Stomach smooth muscle (tissue), 2 donors: ENCODE data around the gene CACYBP.
"Not testable (repeated sequence)": the region's sequence is repeated elsewhere in the genome, so short reads cannot be mapped to it uniquely, and the experiment has no call there.

Experiments
- H3K27ac ChIP-seq: one replicate; pipeline ENCODE4 v1.7.0; 2013; ENCODE audit warnings: mild to moderate bottlenecking, low read length, inconsistent platforms
- H3K27me3 ChIP-seq, 2 donors: one replicate each; pipeline ENCODE4 v1.7.0; 2013; ENCODE audit warnings: low read length in 2 of 2; ENCODE audit not compliant: insufficient read depth in 2 of 2, control insufficient read depth in 1 of 2
- H3K36me3 ChIP-seq, 2 donors: one replicate each; pipeline ENCODE4 v1.7.0; 2013; ENCODE audit warnings: low read length in 2 of 2; ENCODE audit not compliant: control insufficient read depth in 2 of 2, insufficient read depth in 2 of 2
- H3K4me1 ChIP-seq: one replicate; pipeline ENCODE4 v1.7.0; 2013; ENCODE audit warnings: low read length; ENCODE audit not compliant: control insufficient read depth, insufficient read depth
- H3K4me3 ChIP-seq, 2 donors: one replicate each; pipeline ENCODE4 v1.7.0; 2013; ENCODE audit warnings: low read length in 2 of 2
- H3K9ac ChIP-seq, 2 donors: one replicate each; pipeline ENCODE4 v1.7.0; 2013; ENCODE audit warnings: low read length in 2 of 2, mild to moderate bottlenecking in 1 of 2
- H3K9me3 ChIP-seq, 2 donors: one replicate each; pipeline ENCODE4 v1.7.0; 2013; ENCODE audit warnings: low read length in 2 of 2; ENCODE audit not compliant: control insufficient read depth in 2 of 2
- donor health status: healthy.
- donor health status: Pancreatic carcinoma.

CACYBP gene

GRCh38 chr1:175040324-175040879 lies 40.7 kb downstream of the CACYBP start:
- Histone ChIP-seq H3K27ac (no peak overlapping the region), H3K27me3 (no peaks in the 10 kb centered on the region), H3K36me3 (no peaks in the 10 kb centered on the region), H3K4me1 (no peaks in the 10 kb centered on the region), H3K4me3 (no peak overlapping the region), H3K9me3 (no peaks in the 10 kb centered on the region), H3K9ac (no peak overlapping the region)

DNA sequence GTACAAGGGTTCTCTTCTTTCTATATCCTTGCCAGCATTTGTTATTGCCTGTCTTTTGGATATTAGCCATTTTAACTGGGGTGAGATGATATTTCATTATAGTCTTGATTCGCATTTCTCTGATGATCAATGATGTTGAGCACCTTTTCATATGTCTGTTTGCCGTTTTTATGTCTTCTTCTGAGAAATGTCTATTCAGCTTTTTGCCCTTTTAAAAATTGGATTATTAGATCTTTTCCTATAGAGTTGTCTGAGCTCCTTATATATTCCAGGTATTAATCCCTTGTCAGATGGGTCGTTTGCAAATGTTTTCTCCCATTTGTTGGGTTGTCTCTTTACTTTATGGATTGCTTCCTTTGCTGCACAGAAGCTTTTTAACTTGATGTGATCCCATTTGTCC lies 42.9 kb downstream of the CACYBP start:
- Histone ChIP-seq H3K9me3 (no peaks in the 10 kb centered on the region), H3K27me3 (no peaks in the 10 kb centered on the region), H3K4me3 (no peak overlapping the region), H3K36me3 (no peaks in the 10 kb centered on the region), H3K27ac (no peak overlapping the region), H3K9ac (no peak overlapping the region), H3K4me1 (no peaks in the 10 kb centered on the region)

- Histone ChIP-seq H3K9ac (no peak overlapping the region), H3K4me3 (no peak overlapping the region), H3K36me3 (no peaks in the 10 kb centered on the region), H3K27me3 (no peaks in the 10 kb centered on the region), H3K4me1 (no peaks in the 10 kb centered on the region), H3K9me3 (no peaks in the 10 kb centered on the region), H3K27ac (no peak overlapping the region)
Observed at GRCh38 chr1:175043824-175044223, 44.1 kb downstream of the CACYBP start.

GRCh38 chr1:175044591-175044990 lies 44.8 kb downstream of the CACYBP start:
- H3K9ac ChIP-seq, H3K4me3 ChIP-seq, H3K9me3 ChIP-seq, H3K4me1 ChIP-seq, H3K27ac ChIP-seq, H3K36me3 ChIP-seq, H3K27me3 ChIP-seq: not testable (repeated sequence)

DNA sequence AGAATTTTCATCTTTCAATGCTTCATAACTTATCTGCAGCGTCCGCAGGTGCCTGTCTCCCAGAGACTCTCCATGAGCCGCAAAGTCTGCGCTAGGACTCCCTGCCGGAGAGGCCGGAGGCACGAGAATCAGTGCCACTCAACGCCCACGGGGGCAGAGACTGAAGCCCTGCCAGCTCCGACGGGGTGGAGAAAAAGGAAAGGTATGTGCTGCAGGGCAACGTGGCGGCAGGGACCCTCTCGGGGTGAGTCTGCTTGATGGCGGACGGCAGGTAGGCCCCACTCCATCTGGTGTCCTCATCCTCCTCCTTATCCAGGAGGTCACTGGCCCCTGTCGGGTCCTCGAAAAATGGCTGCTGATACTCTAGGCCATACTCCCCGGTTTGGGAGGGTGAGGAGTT lies 45.4 kb downstream of the CACYBP start:
- no peaks in the 10 kb centered on the region for H3K36me3 ChIP-seq
- H3K9ac ChIP-seq, result no peak overlapping the region
- no peaks in the 10 kb centered on the region for H3K4me1 ChIP-seq
- H3K4me3 ChIP-seq, result no peak overlapping the region
- H3K27ac ChIP-seq, result no peak overlapping the region
- no peaks in the 10 kb centered on the region for H3K9me3 ChIP-seq
- H3K27me3 ChIP-seq, result no peaks in the 10 kb centered on the region

DNA sequence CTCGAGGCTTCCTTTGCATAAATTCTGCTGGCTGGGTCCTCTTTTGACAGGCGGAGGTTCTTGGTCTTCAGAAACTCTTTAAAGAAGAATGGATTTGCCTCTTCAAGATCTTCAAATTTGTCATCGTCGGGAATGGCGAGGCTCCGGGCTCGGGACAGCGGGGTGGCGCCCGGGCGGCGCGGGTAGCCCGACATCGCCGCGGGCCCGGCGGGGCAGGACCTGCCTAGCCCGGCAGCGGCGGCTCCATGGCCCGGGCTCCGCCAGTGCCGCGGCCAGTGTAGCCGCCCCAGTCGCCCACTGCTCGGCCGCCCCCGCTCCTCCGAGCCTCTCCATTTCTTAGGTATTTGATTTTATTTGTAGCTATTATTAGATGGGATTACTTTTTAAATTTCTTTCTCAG lies 45.8 kb downstream of the CACYBP start:
- Histone ChIP-seq H3K36me3 (no peaks in the 10 kb centered on the region), H3K9ac (no peak overlapping the region)

GRCh38 chr1:175050992-175051391 lies 51.2 kb downstream of the CACYBP start:
- H3K36me3 ChIP-seq, result no peaks in the 10 kb centered on the region
- H3K9me3 ChIP-seq, result no peaks in the 10 kb centered on the region
- no peak overlapping the region for H3K4me3 ChIP-seq
- no peak overlapping the region for H3K9ac ChIP-seq
- H3K27ac ChIP-seq, result no peak overlapping the region
- H3K27me3 ChIP-seq, result no peaks in the 10 kb centered on the region
- no peaks in the 10 kb centered on the region for H3K4me1 ChIP-seq

More for the DNA sequence above, 45.8 kb downstream of the CACYBP start:
- Histone ChIP-seq H3K9me3 (no peaks in the 10 kb centered on the region), H3K4me3 (no peak overlapping the region), H3K4me1 (no peaks in the 10 kb centered on the region), H3K27ac (no peak overlapping the region), H3K27me3 (no peaks in the 10 kb centered on the region)

DNA sequence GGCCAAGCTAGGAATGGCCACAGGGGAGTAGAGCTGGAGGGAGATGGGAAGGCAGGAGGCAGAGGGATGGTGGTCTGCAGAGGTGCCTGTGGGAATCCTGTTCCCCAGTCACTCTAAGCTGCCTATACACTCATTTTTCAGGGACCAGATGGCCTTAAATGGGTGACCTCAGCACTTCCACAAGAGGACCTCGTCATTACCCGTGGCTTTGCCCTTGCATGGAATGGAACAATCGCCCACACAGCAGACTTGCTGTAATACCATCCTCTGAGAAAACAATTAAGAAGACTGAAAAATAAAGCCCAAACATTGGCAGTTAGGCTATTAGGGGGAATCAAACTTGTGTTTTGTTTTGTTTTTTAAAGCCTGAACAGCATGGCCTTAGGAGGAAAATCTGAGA lies 55.0 kb downstream of the CACYBP start:
- no peak overlapping the region for H3K4me3 ChIP-seq
- no peaks in the 10 kb centered on the region for H3K4me1 ChIP-seq
- no peaks in the 10 kb centered on the region for H3K27me3 ChIP-seq
- no peak overlapping the region for H3K27ac ChIP-seq
- H3K9ac ChIP-seq, result no peak overlapping the region
- no peaks in the 10 kb centered on the region for H3K36me3 ChIP-seq
- no peaks in the 10 kb centered on the region for H3K9me3 ChIP-seq
